SU-DHL-6 (cell line): ENCODE results near the gene AKR1B15.

Experiments used
- EZH2phosphoT487 ChIP-seq: fragments of 200-600 bp; sonication (generic), shearing (Covaris generic); conservative IDR thresholded peaks from 2 replicates; pipeline ENCODE4 v1.6.1; 2018; ENCODE audit warnings: mild to moderate bottlenecking, antibody characterized with exemption, low read length, moderate library complexity, mixed read lengths
- TF ChIP-seq, protein P1 (sequence below): fragments of 200-600 bp; sonication (generic); IDR thresholded peaks from one replicate; pipeline ENCODE4 v1.5.1; 2017; ENCODE audit warnings: antibody characterized with exemption, mild to moderate bottlenecking, low read length, moderate library complexity; ENCODE audit not compliant: insufficient read depth, poor library complexity, severe bottlenecking

DNA sequence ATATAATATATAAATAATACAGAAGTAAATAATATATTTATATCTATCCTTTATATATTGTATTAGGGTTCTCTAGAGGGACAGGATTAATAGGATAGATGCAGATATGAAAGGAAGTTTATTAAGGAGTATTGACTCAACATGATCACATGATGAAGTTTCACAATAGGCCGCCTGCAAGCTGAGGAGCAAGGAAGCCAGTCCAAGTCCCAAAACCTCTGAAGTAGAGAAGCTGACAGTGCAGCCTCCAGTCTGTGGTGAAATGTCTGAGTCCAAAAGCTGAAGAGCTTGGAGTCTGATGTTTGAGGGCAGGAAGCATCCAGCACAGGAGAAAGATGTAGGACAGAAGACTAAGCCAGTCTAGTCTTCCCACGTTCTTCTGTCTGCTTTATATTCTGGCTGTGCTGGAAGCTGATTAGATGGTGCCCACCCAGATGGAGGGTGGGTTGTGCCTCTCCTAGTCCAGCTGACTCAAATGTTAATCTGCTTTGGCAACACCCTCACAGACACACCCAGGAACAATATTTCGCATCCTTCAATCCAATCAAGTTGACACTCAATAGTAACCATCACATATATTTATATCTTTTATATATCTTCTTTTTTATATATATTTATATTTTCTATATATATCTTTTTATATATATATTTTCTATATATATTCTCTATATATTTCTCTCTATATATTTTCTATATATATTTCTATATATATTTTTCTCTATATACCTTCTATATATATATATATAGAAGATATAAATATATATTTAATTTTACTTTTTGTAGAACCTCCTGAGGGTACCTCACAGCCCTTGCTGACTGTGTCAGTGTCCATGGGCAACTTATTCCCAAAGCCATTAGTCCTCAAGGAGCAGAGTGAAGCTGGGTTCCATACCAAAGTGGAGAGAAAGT lies 46.2 kb upstream of the AKR1B15 start:
- no peak for TF ChIP-seq EZH2phosphoT487
- TF ChIP-seq, protein P1, sequence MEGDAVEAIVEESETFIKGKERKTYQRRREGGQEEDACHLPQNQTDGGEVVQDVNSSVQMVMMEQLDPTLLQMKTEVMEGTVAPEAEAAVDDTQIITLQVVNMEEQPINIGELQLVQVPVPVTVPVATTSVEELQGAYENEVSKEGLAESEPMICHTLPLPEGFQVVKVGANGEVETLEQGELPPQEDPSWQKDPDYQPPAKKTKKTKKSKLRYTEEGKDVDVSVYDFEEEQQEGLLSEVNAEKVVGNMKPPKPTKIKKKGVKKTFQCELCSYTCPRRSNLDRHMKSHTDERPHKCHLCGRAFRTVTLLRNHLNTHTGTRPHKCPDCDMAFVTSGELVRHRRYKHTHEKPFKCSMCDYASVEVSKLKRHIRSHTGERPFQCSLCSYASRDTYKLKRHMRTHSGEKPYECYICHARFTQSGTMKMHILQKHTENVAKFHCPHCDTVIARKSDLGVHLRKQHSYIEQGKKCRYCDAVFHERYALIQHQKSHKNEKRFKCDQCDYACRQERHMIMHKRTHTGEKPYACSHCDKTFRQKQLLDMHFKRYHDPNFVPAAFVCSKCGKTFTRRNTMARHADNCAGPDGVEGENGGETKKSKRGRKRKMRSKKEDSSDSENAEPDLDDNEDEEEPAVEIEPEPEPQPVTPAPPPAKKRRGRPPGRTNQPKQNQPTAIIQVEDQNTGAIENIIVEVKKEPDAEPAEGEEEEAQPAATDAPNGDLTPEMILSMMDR, result no peak
